PC-3 (cell line): ENCODE data around the gene POP5. TPM values are rescaled to one million over a fixed set of nuclear protein-coding genes. Genes with fewer than 3 reads are reported as not detected.
"Not testable (repeated sequence)": the region's sequence is repeated elsewhere in the genome, so short reads cannot be mapped to it uniquely, and the experiment has no call there.

Experiments
- ATAC-seq: fragments of 200-7000 bp; cut with Tn5 transposase; 2 replicates; pipeline ENCODE4 v1.9.1; 2020; ENCODE audit warnings: mild to moderate bottlenecking, moderate library complexity
- BruUV-seq: library from RNA; stranded (reverse); fragments of 400-500 nt; replicated peaks from 2 replicates; lab custom pipeline; 2021; lab: Mats Ljungman, UMichigan
- CTCF ChIA-PET: fragments of 300-600 bp; sonication (Branson Sonifier 250); formaldehyde crosslinking; loops from one replicate; lab custom pipeline; 2022; ENCODE audit warnings: antibody characterized with exemption; lab: Charles Lee
- POLR2A ChIA-PET: fragments of 300-600 bp; sonication (Branson Sonifier 250); formaldehyde crosslinking; loops from one replicate; lab custom pipeline; 2022; ENCODE audit warnings: antibody characterized with exemption; ENCODE audit not compliant: unreplicated experiment; lab: Charles Lee
- DNase-seq: peaks from one replicate; pipeline ENCODE4 v3.0.0-alpha.2; 2015
- H2AFZ ChIP-seq: fragments of 300-600 bp; sonication (generic); 2 replicates; pipeline ENCODE4 v1.6.0; 2016; ENCODE audit warnings: antibody characterized with exemption, low read length
- H3F3A ChIP-seq: fragments of 300-600 bp; sonication (generic); one replicate; pipeline ENCODE4 v1.6.0; 2017; ENCODE audit warnings: antibody characterized with exemption, low read length, control low read depth, mild to moderate bottlenecking; ENCODE audit not compliant: unreplicated experiment
- H3K27ac ChIP-seq: fragments of 300-600 bp; sonication (generic); 2 replicates; pipeline ENCODE4 v1.5.1; 2016; ENCODE audit warnings: mild to moderate bottlenecking, low read length
- H3K27me3 ChIP-seq: fragments of 300-600 bp; sonication (generic); 2 replicates; pipeline ENCODE4 v1.6.1; 2016; ENCODE audit warnings: low read length, mixed read lengths
- H3K36me3 ChIP-seq: fragments of 300-600 bp; sonication (generic); 2 replicates; pipeline ENCODE4 v1.6.1; 2016; ENCODE audit warnings: low read depth, mixed run types, low read length, mixed read lengths
- H3K4me1 ChIP-seq: fragments of 300-600 bp; sonication (generic); 2 replicates; pipeline ENCODE4 v1.5.1; 2016; ENCODE audit warnings: low read length; ENCODE audit not compliant: insufficient read depth
- H3K4me2 ChIP-seq: fragments of 300-600 bp; sonication (generic); 2 replicates; pipeline ENCODE4 v1.6.0; 2016; ENCODE audit warnings: low read length
- H3K4me3 ChIP-seq: fragments of 300-600 bp; sonication (generic); 2 replicates; pipeline ENCODE4 v1.5.1; 2016; ENCODE audit warnings: mild to moderate bottlenecking, low read length, mixed read lengths
- H3K79me2 ChIP-seq: fragments of 300-600 bp; sonication (generic); 2 replicates; pipeline ENCODE4 v1.6.1; 2017; ENCODE audit warnings: low read length, mixed read lengths
- H3K9ac ChIP-seq: fragments of 300-600 bp; sonication (generic); 2 replicates; pipeline ENCODE4 v1.6.0; 2016; ENCODE audit warnings: mild to moderate bottlenecking, low read length
- H3K9me2 ChIP-seq: fragments of 300-600 bp; sonication (generic); replicated peaks from 2 replicates; pipeline ENCODE4 v1.6.1; 2016; ENCODE audit warnings: mixed run types, low read length, mixed read lengths
- H3K9me3 ChIP-seq: fragments of 300-600 bp; sonication (generic); 2 replicates; pipeline ENCODE4 v1.6.1; 2016; ENCODE audit warnings: low read length, mixed read lengths
- H4K20me1 ChIP-seq: fragments of 300-600 bp; sonication (generic); 2 replicates; pipeline ENCODE4 v1.6.1; 2016; ENCODE audit warnings: low read length, mixed read lengths
- CTCF ChIP-seq: fragments of 300-600 bp; sonication (generic); conservative IDR thresholded peaks from 2 replicates; pipeline ENCODE4 v1.5.1; 2017; ENCODE audit warnings: antibody characterized with exemption, low read depth, mild to moderate bottlenecking, low read length
- EZH2 ChIP-seq: fragments of 300-600 bp; sonication (generic); IDR thresholded peaks from one replicate; pipeline ENCODE4 v1.6.1; 2017; ENCODE audit warnings: antibody characterized with exemption, mild to moderate bottlenecking, low read length; ENCODE audit not compliant: unreplicated experiment
- EZH2phosphoT487 ChIP-seq: fragments of 300-600 bp; sonication (generic); IDR thresholded peaks from 2 replicates; pipeline ENCODE4 v1.6.1; 2018; ENCODE audit warnings: mild to moderate bottlenecking, antibody characterized with exemption, low read length, borderline replicate concordance
- intact Hi-C: fragments of 100-400 bp; cut with micrococcal nuclease; formaldehyde crosslinking; loops from 2 replicates; pipeline ENCODE4 v1.9.0; 2023
- total RNA-seq: library from RNA; depleted of rRNA; stranded (reverse); fragments of >200 nt; gene quantifications from 2 replicates; pipeline ENCODE4 v1.2.3, GENCODE V29; 2014

Gene POP5
- total RNA-seq, 1 experiment from 2014 or later = 89.8 TPM

- Histone ChIP-seq H3K27me3 (peaks cover 8% of the 10 kb centered on the region; the same call in 1 of the 2 replicates), H3F3A (no peaks in the 10 kb centered on the region), H3K27ac (no peak overlapping the region), H3K9me3 (no peaks in the 10 kb centered on the region), H2AFZ (no peak overlapping the region), H3K4me2 (no peak overlapping the region), H3K4me1 (no peaks in the 10 kb centered on the region), H3K9ac (no peak overlapping the region), H3K9me2 (no peaks in the 10 kb centered on the region), H3K36me3 (no peaks in the 10 kb centered on the region), H3K4me3 (no peak overlapping the region), H4K20me1 (no peaks in the 10 kb centered on the region), H3K79me2 (no peaks in the 10 kb centered on the region)
- TF ChIP-seq CTCF = no peak
- TF ChIP-seq EZH2 = no peak
- no peak for TF ChIP-seq EZH2phosphoT487
- BruUV-seq = no TSS peak
- ATAC-seq (no peak), DNase-seq (no peak)
- intact Hi-C loops = no loop called here
- POLR2A ChIA-PET = no interaction called here
- CTCF ChIA-PET = no interaction called here
These were observed 29.4 kb upstream of the POP5 start for GRCh38 chr12:120610560-120610959.

DNA sequence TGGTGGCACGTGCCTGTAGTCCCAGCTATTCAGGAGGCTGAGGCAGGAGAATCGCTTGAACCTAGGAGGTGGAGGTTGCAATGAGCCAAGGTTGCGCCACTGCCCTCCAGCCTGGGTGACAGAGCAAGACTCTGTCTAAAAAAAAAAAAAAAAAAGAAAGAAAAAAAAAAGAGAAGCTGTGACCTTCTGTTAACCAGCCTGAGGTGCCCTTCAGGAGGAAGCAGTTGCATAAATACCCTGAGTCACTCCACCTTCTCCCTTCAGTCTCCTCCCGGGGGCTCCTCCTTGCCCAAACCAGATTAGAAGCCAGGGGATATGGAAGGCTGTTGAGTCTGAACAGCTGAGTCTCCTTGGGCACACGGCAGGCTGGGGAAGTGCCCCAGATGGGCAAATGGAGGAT lies 21.2 kb upstream of the POP5 start:
- DNase-seq, H3K4me3 ChIP-seq, H3K4me2 ChIP-seq, H3K9me3 ChIP-seq, H3K36me3 ChIP-seq, H3K27ac ChIP-seq, ATAC-seq, H3K9ac ChIP-seq, H3K79me2 ChIP-seq, H3F3A ChIP-seq, H2AFZ ChIP-seq, intact Hi-C loops, CTCF ChIA-PET, H3K9me2 ChIP-seq, POLR2A ChIA-PET, H3K4me1 ChIP-seq, H4K20me1 ChIP-seq, H3K27me3 ChIP-seq, BruUV-seq: not testable (repeated sequence)

DNA sequence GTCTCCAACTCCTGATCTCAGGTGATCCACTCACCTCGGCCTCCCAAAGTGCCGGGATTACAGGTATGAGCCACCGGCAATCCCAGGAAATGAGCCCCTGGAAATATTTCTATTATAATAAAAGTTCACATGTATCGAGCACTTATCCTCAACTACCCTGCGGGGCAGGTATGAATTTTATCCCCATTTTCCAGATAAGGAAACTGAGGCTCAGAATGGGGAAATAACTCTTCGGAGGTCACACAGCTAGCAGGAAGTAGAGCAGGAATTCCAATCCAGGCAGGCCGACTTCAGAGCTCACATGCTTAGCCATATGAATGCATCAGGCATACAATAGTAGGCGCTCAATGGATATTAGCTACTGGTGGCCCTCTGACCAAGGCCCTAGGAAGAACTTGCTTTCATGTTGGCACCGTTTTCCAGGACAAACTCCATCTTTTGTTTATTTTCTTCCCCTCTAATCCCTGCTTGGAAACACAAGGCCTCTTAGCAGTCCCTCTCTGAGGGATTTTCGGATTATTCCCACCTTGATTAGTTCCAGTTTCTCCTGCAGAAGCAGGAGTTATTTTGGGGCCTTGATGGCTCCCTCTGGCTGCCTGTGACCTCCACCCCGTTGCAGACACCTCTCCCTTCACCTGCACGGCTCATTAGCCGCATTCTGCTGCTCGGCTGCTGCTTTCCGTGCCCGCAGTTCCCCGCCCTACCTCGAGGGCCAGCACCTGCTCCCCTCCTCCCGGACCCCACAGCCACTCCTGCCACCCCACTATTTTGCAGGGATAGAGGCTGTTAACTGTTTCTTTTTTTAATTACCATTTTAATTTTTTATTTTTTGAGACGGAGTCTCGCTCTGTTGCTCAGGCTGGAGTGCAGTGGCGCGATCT lies 18.7 kb upstream of the POP5 start:
- ChIA-PET CTCF (interaction anchor here (0.5 kb wide), 1 partner anchor 264 kb away, joined by 4 read pairs; no protein-coding TSS in a partner anchor), POLR2A (interaction anchor here (0.6 kb wide), 1 partner anchor 98 kb away, joined by 3 read pairs; no protein-coding TSS in a partner anchor)
- 0 out of 2 replicates have a peak overlapping the region, but pooled peaks have one; percentile 18 for H2AFZ ChIP-seq
- H3K4me2 ChIP-seq = no peak overlapping the region
- no peak for TF ChIP-seq EZH2
- TF ChIP-seq EZH2phosphoT487 = no peak
- TF ChIP-seq CTCF = no peak
- peaks cover 6% of the 10 kb centered on the region for H3K4me1 ChIP-seq
- no peaks in the 10 kb centered on the region for H3F3A ChIP-seq
- H3K79me2 ChIP-seq = no peaks in the 10 kb centered on the region
- H3K9me3 ChIP-seq = no peaks in the 10 kb centered on the region
- no TSS peak for BruUV-seq
- H3K4me3 ChIP-seq = no peak overlapping the region
- H3K27me3 ChIP-seq = no peaks in the 10 kb centered on the region
- DNase-seq = no peak
- no peak overlapping the region for H3K9ac ChIP-seq
- H4K20me1 ChIP-seq = no peaks in the 10 kb centered on the region
- H3K36me3 ChIP-seq = no peaks in the 10 kb centered on the region
- no peak for ATAC-seq
- intact Hi-C loops = no loop called here
- H3K9me2 ChIP-seq = no peaks in the 10 kb centered on the region
- no peak overlapping the region for H3K27ac ChIP-seq
